GM13976 (cell line): Measurements from ENCODE around the gene SCTR.
A peak's percentile ranks its signal among the peaks of the same experiment; 100 is the strongest.

Source experiments
- DNase-seq: peaks from one replicate; pipeline ENCODE4 v3.0.0; 2012; ENCODE audit warnings: low spot score
- in situ Hi-C: fragments of 300-500 bp; cut with MboI; formaldehyde crosslinking; loops from one replicate; pipeline ENCODE4 v1.12.0; 2022; ENCODE audit warnings: low sequenced_read_pairs, mixed read lengths, inconsistent platforms; ENCODE audit not compliant: unreplicated experiment
- TF ChIP-seq, protein P1 (sequence below): IDR thresholded peaks from 2 replicates; pipeline ENCODE4 v1.5.1; 2012; ENCODE audit warnings: borderline replicate concordance, mild to moderate bottlenecking; ENCODE audit not compliant: insufficient read depth; ENCODE audit errors: extremely low read depth, missing control alignments, control extremely low read depth

Gene SCTR

GRCh38 chr2:119520696-119521432 lies 3.4 kb downstream of the SCTR start:
- in situ Hi-C loops: no loop called here
- no peak for DNase-seq

GRCh38 chr2:119519057-119519408 lies 5.2 kb downstream of the SCTR start:
- DNase-seq: no peak
- in situ Hi-C loops: no loop called here
- TF ChIP-seq, protein P1, sequence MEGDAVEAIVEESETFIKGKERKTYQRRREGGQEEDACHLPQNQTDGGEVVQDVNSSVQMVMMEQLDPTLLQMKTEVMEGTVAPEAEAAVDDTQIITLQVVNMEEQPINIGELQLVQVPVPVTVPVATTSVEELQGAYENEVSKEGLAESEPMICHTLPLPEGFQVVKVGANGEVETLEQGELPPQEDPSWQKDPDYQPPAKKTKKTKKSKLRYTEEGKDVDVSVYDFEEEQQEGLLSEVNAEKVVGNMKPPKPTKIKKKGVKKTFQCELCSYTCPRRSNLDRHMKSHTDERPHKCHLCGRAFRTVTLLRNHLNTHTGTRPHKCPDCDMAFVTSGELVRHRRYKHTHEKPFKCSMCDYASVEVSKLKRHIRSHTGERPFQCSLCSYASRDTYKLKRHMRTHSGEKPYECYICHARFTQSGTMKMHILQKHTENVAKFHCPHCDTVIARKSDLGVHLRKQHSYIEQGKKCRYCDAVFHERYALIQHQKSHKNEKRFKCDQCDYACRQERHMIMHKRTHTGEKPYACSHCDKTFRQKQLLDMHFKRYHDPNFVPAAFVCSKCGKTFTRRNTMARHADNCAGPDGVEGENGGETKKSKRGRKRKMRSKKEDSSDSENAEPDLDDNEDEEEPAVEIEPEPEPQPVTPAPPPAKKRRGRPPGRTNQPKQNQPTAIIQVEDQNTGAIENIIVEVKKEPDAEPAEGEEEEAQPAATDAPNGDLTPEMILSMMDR: no peak

More at GRCh38 chr2:119520696-119521432, 3.4 kb downstream of the SCTR start:
- TF ChIP-seq, protein P1: no peak

- no peak for DNase-seq
- in situ Hi-C loops: no loop called here
- TF ChIP-seq, protein P1: no peak
These were observed 5.8 kb downstream of the SCTR start for GRCh38 chr2:119518401-119519056.

DNA sequence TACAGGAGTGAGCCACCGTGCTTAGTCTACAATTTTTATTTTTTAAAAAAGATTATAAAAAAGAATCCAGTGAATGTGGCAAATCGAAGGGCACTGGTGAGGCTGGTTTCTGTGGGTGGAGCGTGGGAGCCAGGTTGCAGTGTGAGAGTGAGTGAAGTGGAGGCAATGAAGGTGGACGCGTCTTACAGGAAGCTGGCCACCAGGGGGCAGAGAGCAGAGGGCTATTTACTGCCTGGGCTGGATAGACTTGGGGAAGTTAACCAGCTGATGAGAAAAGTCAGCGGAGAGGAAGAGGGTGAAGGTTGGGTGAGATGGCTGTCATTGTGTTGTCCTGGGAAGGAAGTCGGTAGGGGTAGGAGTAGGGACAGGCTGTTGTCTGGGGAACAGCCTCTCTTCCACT lies 6.8 kb downstream of the SCTR start:
- DNase-seq: peak; percentile 76
- TF ChIP-seq, protein P1: peak; percentile 65
- in situ Hi-C loops: no loop called here

DNA sequence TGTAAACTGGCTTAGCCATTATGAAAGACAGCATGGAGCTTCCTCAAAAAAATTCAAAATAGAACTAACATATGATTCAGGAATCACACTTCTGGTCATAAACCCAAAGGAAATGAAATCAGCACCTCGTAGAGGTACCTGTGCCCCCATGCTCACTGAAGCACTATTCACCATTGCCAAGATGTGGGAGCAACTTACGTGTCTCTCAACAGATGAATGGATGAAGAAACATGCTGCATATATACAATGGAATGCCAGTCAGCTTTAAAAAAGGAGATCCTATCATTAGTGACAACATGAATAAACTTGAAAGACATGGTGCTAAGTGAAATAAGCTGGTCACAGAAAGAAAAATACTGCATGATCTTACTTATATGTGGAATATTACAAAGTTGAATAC lies 8.2 kb downstream of the SCTR start:
- TF ChIP-seq, protein P1: no peak
- in situ Hi-C loops: no loop called here
- DNase-seq: no peak

DNA sequence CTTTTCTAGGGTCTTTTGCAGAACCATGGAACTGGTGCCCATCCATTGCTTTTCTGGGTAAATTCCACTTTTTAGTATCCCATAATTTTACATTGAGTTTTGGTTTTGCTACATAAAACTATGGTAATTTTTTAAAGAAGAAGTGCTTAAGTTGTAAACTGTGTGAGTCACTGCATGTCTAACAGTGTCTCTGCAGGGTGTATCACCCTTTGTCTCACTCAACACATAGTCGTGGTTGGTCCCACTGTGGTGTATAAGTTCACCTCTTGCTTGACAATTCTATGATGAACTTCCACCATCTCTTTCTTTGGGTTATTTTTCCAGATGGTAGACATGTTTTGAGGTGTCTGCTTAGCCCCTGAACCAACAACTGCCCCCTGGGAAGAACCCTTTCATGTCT lies 10.5 kb downstream of the SCTR start:
- DNase-seq: no peak
- TF ChIP-seq, protein P1: no peak
- in situ Hi-C loops: no loop called here
